Measurements from ENCODE around the gene CDC34.

GRCh38 chr19:536881-537404 is 5.4 kb downstream of the CDC34 start:
- no peak for TF ChIP-seq CTCF (IDR thresholded peaks at IDR 0.05 in 2 of 3, conservative IDR thresholded peaks at IDR 0.05 in 1 of 3; ENCODE audit: borderline replicate concordance in 1 of 3, insufficient read depth in 1 of 3, low read depth in 2 of 3, low read length in 2 of 3)
- no peak for TF ChIP-seq POLR2AphosphoS5 (IDR thresholded peaks at IDR 0.05; ENCODE audit: low read depth, low read length)
- TF ChIP-seq, protein P1, sequence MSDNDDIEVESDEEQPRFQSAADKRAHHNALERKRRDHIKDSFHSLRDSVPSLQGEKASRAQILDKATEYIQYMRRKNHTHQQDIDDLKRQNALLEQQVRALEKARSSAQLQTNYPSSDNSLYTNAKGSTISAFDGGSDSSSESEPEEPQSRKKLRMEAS (IDR thresholded peaks at IDR 0.05) = no peak
- TF ChIP-seq SIN3A (IDR thresholded peaks at IDR 0.05; ENCODE audit: low read depth) = no peak
- no peak for TF ChIP-seq POLR2A (IDR thresholded peaks at IDR 0.05; ENCODE audit: borderline replicate concordance, extremely low read depth, insufficient read depth, insufficient read length)
- no peak for TF ChIP-seq CEBPB (IDR thresholded peaks at IDR 0.05; ENCODE audit: low read depth)
